Aorta (tissue), 5 donors: Measurements from ENCODE around the gene ANKRD42. TPM values are rescaled to one million over a fixed set of nuclear protein-coding genes. Genes with fewer than 3 reads are reported as not detected.

Experiments used
- ATAC-seq: fragments of 200-7000 bp; cut with Tn5 transposase; one replicate; pipeline ENCODE4 v1.9.1; 2022; ENCODE audit warnings: moderate library complexity; ENCODE audit not compliant: low FRiP score
- DNase-seq, 2 donors: peaks; one replicate each; pipeline ENCODE4 v3.0.0-alpha.2; 2020
- H3K27ac ChIP-seq, 2 donors: one replicate each; pipeline ENCODE4 v1.5.1; 2013; ENCODE audit warnings: low read length in 2 of 2, mild to moderate bottlenecking in 2 of 2, moderate library complexity in 2 of 2, control low read depth in 1 of 2, inconsistent platforms in 1 of 2, low read depth in 1 of 2
- H3K27me3 ChIP-seq, 2 donors: one replicate each; pipeline ENCODE4 v1.6.1; 2013; ENCODE audit warnings: control low read depth in 1 of 2, low read length in 1 of 2, mild to moderate bottlenecking in 1 of 2, moderate library complexity in 1 of 2; ENCODE audit not compliant: insufficient read depth in 2 of 2, control insufficient read depth in 1 of 2
- H3K36me3 ChIP-seq, 2 donors: one replicate each; pipeline ENCODE4 v1.6.1; 2013; ENCODE audit warnings: control low read depth in 1 of 2, low read length in 1 of 2, mild to moderate bottlenecking in 1 of 2; ENCODE audit not compliant: insufficient read depth in 2 of 2, control insufficient read depth in 1 of 2
- H3K4me1 ChIP-seq, 2 donors: one replicate each; pipeline ENCODE4 v1.6.1; 2013; ENCODE audit warnings: low read length in 2 of 2, control low read depth in 1 of 2, mild to moderate bottlenecking in 1 of 2, moderate library complexity in 1 of 2; ENCODE audit not compliant: insufficient read depth in 2 of 2, control insufficient read depth in 1 of 2
- H3K4me3 ChIP-seq, 2 donors: one replicate each; pipeline ENCODE4 v1.5.1; 2013; ENCODE audit warnings: low read length in 2 of 2, control low read depth in 1 of 2, mild to moderate bottlenecking in 1 of 2
- H3K9me3 ChIP-seq: one replicate; pipeline ENCODE4 v1.6.1; 2013; ENCODE audit warnings: mild to moderate bottlenecking, low read length; ENCODE audit not compliant: control insufficient read depth
- WGBS, 2 donors: extraction: QIAGEN DNeasy Blood & Tissue Kit; methylation state at CpG; one replicate each; pipeline ENCODE4 v1.1.7; 2013; 5-methylcytosine and 5-hydroxymethylcytosine counted together
- intact Hi-C, 2 donors: fragments of 100-400 bp; cut with DNase I; formaldehyde crosslinking; loops; one replicate each; pipeline versions ENCODE4 v1.14.2 to v1.15.0; 2022
- polyA plus RNA-seq, 2 donors: library from polyadenylated mRNA; stranded (reverse); fragments of 200-250 nt; gene quantifications; one replicate each; pipeline ENCODE4 v1.2.3, GENCODE V29; 2013
- total RNA-seq, 2 donors: library from RNA; stranded (reverse); fragmentation: NEBNext Ultra II Directional; extraction: Animal tissue kit (Norgen Biotek cat#: 25700); gene quantifications; one replicate each; pipeline ENCODE4 v1.2.1, GENCODE V29; 2021
- donor health status: healthy with polysubstance abuse.
- donor health status: Bipolar disorder and iron deficiency.
- donor health status: DM: no; HTN: no; CAD: no.
- donor health status: DM: no; HTN: no; CAD: no.
- donor health status: DM: yes; HTN: yes; CAD: no.

The ANKRD42 gene
- total and polyA plus RNA-seq, 4 donors: 3.8 to 14.7 (median 10.7) TPM

DNA sequence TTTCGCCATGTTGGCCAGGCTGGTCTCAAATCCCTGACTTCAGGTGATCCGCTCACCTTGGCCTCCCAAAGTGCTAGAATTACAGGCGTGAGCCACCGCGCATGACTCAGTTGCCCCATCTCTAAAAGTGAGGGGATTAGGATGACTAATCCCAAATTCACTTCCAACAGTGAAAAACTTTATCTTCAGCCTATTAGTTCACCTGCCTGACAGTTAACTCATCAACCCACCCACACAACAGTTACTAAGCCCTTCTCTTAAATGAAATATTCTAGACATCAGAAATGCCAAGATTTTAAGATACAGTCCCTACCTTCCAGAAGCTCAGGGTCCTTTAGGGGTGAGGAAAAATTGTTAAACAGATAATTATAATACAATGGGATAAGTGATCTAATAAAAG lies 2.0 kb upstream of the ANKRD42 start:
- Histone ChIP-seq H3K27me3 (no peaks in the 10 kb centered on the region), H3K9me3 (no peaks in the 10 kb centered on the region), H3K36me3 (peaks cover 1 to 2% of the 10 kb centered on the region in 2 donors), H3K4me3 (no peak overlapping the region), H3K4me1 (peaks cover 3 to 14% of the 10 kb centered on the region in 2 donors), H3K27ac (no peak overlapping the region)
- intact Hi-C loops: loop anchor here (5.0 to 10.0 kb wide), 4 partner anchors 93 to 289 kb away; partner anchors contain the start of genes CCDC90B (in 2 of the 2), DDIAS (in 2 of the 2), PRCP (in 2 of the 2) and RAB30 (in 1 of the 2)
- WGBS, 2 donors: 96 to 97% methylated on average over 5 of the region's 5 CpGs
- no peak for ATAC-seq
- DNase-seq: no peak

DNA sequence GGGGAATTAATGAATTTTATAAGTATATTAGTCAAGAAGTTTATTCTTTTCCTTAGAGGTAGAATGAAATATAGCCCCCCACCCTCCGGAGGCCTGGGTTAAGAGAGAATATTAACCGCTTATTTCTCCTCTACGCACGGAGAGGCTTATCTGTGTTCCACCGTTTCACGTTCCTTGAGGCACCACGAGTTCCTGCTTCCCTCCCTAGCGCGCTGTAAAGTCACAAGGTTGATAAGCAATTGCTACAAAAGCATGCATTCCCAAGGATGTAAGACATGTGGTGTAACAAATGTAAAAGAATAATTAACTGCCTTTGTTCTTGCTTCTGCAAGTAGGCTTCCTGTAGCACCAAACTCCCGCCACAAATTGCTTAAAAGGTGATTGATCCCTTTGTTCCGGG lies 1.5 kb upstream of the ANKRD42 start:
- H3K9me3 ChIP-seq: no peaks in the 10 kb centered on the region
- WGBS, 2 donors: 88 to 90% methylated on average over 11 of the region's 11 CpGs
- H3K36me3 ChIP-seq: peaks cover 1 to 2% of the 10 kb centered on the region in 2 donors
- no peaks in the 10 kb centered on the region for H3K27me3 ChIP-seq
- intact Hi-C loops: loop anchor here (2.0 to 10.0 kb wide), 5 partner anchors 35 to 290 kb away; partner anchors contain the start of genes CCDC90B (in 2 of the 2), DDIAS (in 2 of the 2), PRCP (in 2 of the 2) and PCF11 (in 1 of the 2)
- DNase-seq (no peak), ATAC-seq (no peak)
- H3K27ac ChIP-seq: peak overlapping the region in 1 of 2 donors; percentile 8
- peaks cover 6 to 18% of the 10 kb centered on the region in 2 donors for H3K4me1 ChIP-seq
- no peak overlapping the region for H3K4me3 ChIP-seq

DNA sequence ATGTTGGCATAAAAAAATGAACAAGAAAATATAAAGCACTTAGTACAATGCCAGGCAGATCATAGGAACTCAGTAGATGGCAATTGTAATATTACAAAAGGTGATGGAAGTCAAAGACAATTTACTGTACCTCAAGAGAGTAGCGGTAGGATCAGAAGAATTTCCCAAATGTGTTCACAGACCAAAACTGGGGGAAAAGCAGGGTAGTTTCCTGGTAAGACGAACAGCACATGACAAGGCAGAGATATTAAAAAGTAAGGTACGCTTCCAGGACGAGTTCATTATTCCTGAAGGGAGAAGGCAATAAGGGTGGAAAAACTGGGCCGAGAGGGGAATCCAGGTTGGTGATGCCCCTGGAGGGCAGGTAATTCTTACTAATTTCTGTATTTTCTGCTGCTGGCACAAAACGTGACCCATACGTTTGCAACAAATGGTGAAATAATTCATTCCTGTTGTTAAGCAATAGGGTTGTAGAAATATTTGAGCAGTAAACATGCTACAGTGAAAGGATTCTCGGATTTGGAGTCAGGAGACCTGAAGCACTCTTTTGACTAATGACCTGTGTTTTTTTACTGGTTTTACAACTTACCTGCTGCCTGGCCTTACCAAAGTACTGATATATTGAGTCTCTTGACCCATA lies 786 bp upstream of the ANKRD42 start:
- Histone ChIP-seq H3K27ac (peak overlapping the region; percentile 2 to 95), H3K4me3 (peak overlapping the region; percentile 97 to 98), H3K4me1 (peaks cover 6 to 19% of the 10 kb centered on the region in 2 donors), H3K9me3 (no peaks in the 10 kb centered on the region), H3K27me3 (no peaks in the 10 kb centered on the region), H3K36me3 (peaks cover 1 to 2% of the 10 kb centered on the region in 2 donors)
- intact Hi-C loops: loop anchor here (2.0 to 10.0 kb wide), 5 partner anchors 36 to 290 kb away; partner anchors contain the start of genes CCDC90B (in 2 of the 2), DDIAS (in 2 of the 2), PRCP (in 2 of the 2) and PCF11 (in 1 of the 2)
- ATAC-seq (no peak), DNase-seq (no peak)
- 10 to 15% methylated on average over 8 of the region's 8 CpGs for WGBS, 2 donors

DNA sequence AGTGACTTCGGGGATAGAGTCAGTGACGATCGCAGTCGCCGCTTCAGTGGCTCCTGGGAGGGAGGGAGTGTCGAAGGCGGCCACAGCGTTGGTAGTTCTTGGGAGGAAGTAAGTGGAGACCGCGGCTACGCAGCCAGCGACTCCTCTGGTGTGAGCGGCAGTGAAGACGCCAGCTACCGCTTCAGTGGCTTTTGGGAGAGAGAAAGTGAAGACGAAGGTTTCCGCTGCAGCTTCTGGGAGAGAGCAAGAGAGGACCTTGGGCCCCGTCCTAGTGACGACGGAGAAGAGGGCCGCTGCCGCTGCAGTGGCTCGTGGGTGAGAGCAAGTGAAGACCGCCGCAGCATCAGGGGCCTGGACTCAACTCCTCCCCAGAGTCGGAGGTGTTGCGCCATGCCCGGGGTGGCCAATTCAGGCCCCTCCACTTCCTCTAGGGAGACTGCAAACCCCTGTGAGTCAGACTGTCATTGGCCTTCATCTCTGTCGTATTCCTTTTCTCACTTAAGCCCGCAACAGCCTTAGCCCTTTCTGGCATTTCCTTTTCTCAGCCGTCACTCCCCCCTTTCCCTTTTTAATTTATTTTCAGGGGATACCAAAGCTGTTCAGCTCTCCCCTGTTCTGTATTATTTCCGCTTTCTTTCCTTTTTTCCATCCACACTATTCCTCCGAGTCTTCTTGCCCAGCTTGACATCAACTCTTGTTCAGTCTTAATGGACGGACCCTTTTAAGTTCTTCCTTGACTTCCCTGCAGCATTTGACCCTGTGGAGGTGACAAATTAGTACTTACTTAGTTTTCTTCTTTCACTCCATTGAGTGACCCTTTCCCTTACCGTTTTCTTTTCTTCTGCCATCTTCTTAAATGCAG lies 1.0 kb downstream of the ANKRD42 start:
- Histone ChIP-seq H3K9me3 (no peaks in the 10 kb centered on the region), H3K27me3 (no peaks in the 10 kb centered on the region), H3K4me3 (peak overlapping the region; percentile 79 to 98), H3K27ac (peak overlapping the region; percentile 63 to 83), H3K36me3 (no peaks in the 10 kb centered on the region), H3K4me1 (peaks cover 6 to 19% of the 10 kb centered on the region in 2 donors)
- intact Hi-C loops: loop anchor here (5.0 to 10.0 kb wide), 5 partner anchors 63 to 292 kb away; partner anchors contain the start of genes CCDC90B (in 2 of the 2), DDIAS (in 2 of the 2), PRCP (in 2 of the 2) and RAB30 (in 1 of the 2)
- ATAC-seq (peak; percentile 88), DNase-seq (peak; percentile 87 to 92)
- WGBS, 2 donors: 1 to 2% methylated on average over 32 to 35 of the region's 35 CpGs

DNA sequence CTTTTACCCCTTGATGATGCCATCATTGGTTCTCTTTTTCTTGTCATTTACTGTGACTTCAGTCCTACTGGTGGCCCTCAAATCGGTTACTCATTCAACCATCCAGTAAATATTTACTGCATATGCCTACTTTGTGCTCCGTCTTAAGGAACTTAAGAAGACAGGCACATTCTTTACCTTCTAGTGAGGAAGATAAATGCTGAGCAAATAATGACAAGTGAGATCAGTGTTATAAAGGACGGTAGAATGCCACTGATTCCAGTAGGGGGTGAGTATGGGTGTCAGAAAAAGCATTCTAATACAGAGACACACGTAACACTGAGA lies 1.6 kb downstream of the ANKRD42 start:
- ATAC-seq (no peak), DNase-seq (no peak)
- Histone ChIP-seq H3K4me3 (peak overlapping the region; percentile 79 to 98), H3K27ac (peak overlapping the region; percentile 63 to 83), H3K27me3 (no peaks in the 10 kb centered on the region), H3K4me1 (peaks cover 6 to 19% of the 10 kb centered on the region in 2 donors), H3K9me3 (no peaks in the 10 kb centered on the region), H3K36me3 (no peaks in the 10 kb centered on the region)
- WGBS, 2 donors: 27 to 33% methylated on average over 4 of the region's 4 CpGs
- intact Hi-C loops: loop anchor here (5.0 to 10.0 kb wide), 3 partner anchors 62 to 290 kb away; partner anchors contain the start of genes CCDC90B (in 2 of the 2), DDIAS (in 1 of the 2) and PRCP (in 1 of the 2)

DNA sequence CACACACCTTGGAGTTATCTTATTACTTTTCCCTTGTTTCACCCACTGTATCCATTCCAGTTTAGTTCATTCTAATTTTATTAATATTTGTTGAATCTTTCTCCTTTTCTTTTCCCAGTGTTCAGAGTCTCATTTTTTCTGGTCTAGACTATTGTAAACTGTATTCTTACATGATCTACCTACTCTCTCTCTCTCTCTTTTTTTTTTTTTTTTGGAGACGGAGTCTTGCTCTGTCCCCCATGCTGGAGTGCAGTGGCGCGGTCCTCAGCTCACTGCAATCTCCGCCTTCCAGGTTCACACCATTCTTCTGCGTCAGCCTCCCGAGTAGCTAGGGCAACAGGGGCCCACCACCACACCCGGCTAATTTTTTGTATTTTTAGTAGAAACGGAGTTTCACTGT lies 2.1 kb downstream of the ANKRD42 start:
- 95% methylated on average over 8 of the region's 8 CpGs for WGBS, 2 donors
- no peaks in the 10 kb centered on the region for H3K27me3 ChIP-seq
- peaks cover 6 to 19% of the 10 kb centered on the region in 2 donors for H3K4me1 ChIP-seq
- H3K27ac ChIP-seq: no peak overlapping the region
- intact Hi-C loops: loop anchor here (5.0 to 10.0 kb wide), 3 partner anchors 62 to 291 kb away; partner anchors contain the start of genes CCDC90B (in 2 of the 2), DDIAS (in 1 of the 2) and PRCP (in 1 of the 2)
- no peak for ATAC-seq
- no peaks in the 10 kb centered on the region for H3K36me3 ChIP-seq
- H3K4me3 ChIP-seq: no peak overlapping the region
- no peak for DNase-seq
- no peaks in the 10 kb centered on the region for H3K9me3 ChIP-seq

DNA sequence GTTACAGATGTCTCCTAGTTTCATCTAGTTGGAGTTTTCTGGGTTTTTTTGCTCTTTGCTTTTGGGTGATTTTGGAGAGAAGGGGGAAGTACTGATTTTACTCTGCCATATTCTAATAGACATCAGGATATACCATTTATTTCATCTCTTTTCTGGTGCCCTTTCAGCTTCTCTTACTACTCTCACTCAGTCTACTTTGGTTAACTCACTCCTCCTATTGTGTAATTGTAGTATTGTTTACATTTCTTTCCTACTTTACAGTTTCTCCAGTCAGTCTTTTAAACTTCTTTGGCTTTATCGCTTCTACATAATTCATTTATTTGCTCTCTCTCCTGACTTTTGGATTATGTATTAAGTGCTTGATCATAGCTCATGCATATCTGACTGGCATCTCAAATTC lies 6.5 kb downstream of the ANKRD42 start:
- H3K27ac ChIP-seq: no peak overlapping the region
- H3K4me3 ChIP-seq: no peak overlapping the region
- no peak for ATAC-seq
- H3K4me1 ChIP-seq: peaks cover 6 to 19% of the 10 kb centered on the region in 2 donors
- WGBS, 2 donors: 99 to 100% methylated on average over 1 of the region's 1 CpG
- no peaks in the 10 kb centered on the region for H3K36me3 ChIP-seq
- no peak for DNase-seq
- H3K9me3 ChIP-seq: no peaks in the 10 kb centered on the region
- intact Hi-C loops: no loop called here
- H3K27me3 ChIP-seq: no peaks in the 10 kb centered on the region

DNA sequence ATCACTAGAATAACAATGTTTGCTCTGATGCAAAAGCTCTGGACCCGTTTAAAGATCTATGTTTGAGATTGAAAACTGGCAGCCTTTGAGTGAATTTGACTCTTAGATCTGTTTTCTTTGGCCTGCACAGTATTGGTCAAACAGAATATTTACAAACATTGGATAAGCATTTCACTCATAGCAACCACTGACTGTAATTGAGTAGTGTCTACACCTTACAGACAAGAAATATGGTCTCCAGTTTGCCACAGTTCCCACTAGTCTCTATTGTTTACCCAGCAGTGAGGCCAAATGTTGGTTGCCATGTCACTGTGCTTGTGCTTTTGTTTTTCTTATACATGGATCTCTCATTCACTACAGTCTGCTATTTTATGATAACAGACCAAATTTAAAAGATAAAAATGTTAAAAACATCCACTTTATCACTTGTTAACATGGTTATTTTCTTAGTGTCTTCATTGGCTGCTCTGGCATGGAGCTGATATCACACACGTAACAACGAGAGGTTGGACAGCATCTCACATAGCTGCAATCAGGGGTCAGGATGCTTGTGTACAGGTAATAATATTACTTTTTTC lies 12.2 kb downstream of the ANKRD42 start:
- Histone ChIP-seq H3K4me3 (no peak overlapping the region), H3K27me3 (no peaks in the 10 kb centered on the region), H3K9me3 (no peaks in the 10 kb centered on the region), H3K27ac (no peak overlapping the region), H3K36me3 (peaks cover 0 to 2% of the 10 kb centered on the region in 2 donors), H3K4me1 (no peaks in the 10 kb centered on the region)
- ATAC-seq (no peak), DNase-seq (no peak)
- WGBS, 2 donors: 58 to 60% methylated on average over 3 of the region's 3 CpGs
- intact Hi-C loops: no loop called here
